K562 (cell line): ENCODE results near the gene NAIF1. TPM values are rescaled to one million over a fixed set of nuclear protein-coding genes. Genes with fewer than 3 reads are reported as not detected.

Experiments used
- CHD1 ChIP-seq: fragments of 200-600 bp; sonication (generic); IDR thresholded peaks from one replicate; pipeline ENCODE4 v1.6.1; 2012; ENCODE audit warnings: mild to moderate bottlenecking, moderate library complexity, low read length, inconsistent platforms
- EWSR1 ChIP-seq: fragments of 450-650 bp; IDR thresholded peaks from 2 replicates; pipeline ENCODE4 v1.6.1; 2018; ENCODE audit warnings: borderline replicate concordance, mild to moderate bottlenecking, low read depth, moderate library complexity; ENCODE audit not compliant: partially characterized antibody
- GTF2A2 ChIP-seq: IDR thresholded peaks from 2 replicates; pipeline ENCODE4 v1.6.1; 2016; ENCODE audit warnings: mild to moderate bottlenecking, missing genetic modification characterization, missing compliant biosample characterization
- HEY1 ChIP-seq: fragments of 250-450 bp; sonication (Bioruptor Pico); IDR thresholded peaks from 2 replicates; pipeline ENCODE4 v1.5.0; 2020; ENCODE audit warnings: mild to moderate bottlenecking, moderate library complexity, borderline replicate concordance
- HIVEP1 ChIP-seq: fragments of 250-450 bp; sonication (Bioruptor Pico); IDR thresholded peaks from 2 replicates; pipeline ENCODE4 v1.4.0; 2020; ENCODE audit warnings: mild to moderate bottlenecking
- HLTF ChIP-seq: fragments of 450-650 bp; IDR thresholded peaks from 2 replicates; pipeline ENCODE4 v1.6.1; 2016
- HMG20B ChIP-seq: fragments of 250-450 bp; sonication (Bioruptor Pico); IDR thresholded peaks from 2 replicates; pipeline ENCODE4 v1.5.0; 2021; ENCODE audit warnings: mild to moderate bottlenecking
- KAT7 ChIP-seq: sonication (generic); formaldehyde crosslinking; IDR thresholded peaks from 2 replicates; pipeline ENCODE4 v1.8.0; 2022; ENCODE audit warnings: missing genetic modification reagents, mild to moderate bottlenecking, borderline replicate concordance
- MAZ ChIP-seq, 2 experiments: fragments of 450-650 bp in 1 of 2; sonication (generic) in 1 of 2; formaldehyde crosslinking; IDR thresholded peaks in 1 of 2; conservative IDR thresholded peaks in 1 of 2; 2 replicates each; pipeline versions ENCODE4 v1.4.0 to v1.5.0; 2020; ENCODE audit warnings: mild to moderate bottlenecking in 1 of 2, missing genetic modification reagents in 1 of 2
- MCM5 ChIP-seq: fragments of 450-650 bp; IDR thresholded peaks from 2 replicates; pipeline ENCODE4 v1.6.1; 2016; ENCODE audit warnings: low read depth
- MECOM ChIP-seq: fragments of 250-450 bp; sonication (Bioruptor Pico); IDR thresholded peaks from 2 replicates; pipeline ENCODE4 v1.8.0; 2022; ENCODE audit warnings: inconsistent platforms
- SIN3A ChIP-seq, 2 experiments: fragments of 150-350 bp in 1 of 2; IDR thresholded peaks; 2 replicates each; pipeline ENCODE4 v1.6.1; 2011 to 2016; ENCODE audit warnings: borderline replicate concordance in 2 of 2, low read depth in 2 of 2, low read length in 2 of 2, mild to moderate bottlenecking in 2 of 2, moderate library complexity in 2 of 2; ENCODE audit not compliant: control insufficient read depth in 1 of 2
- TAF15 ChIP-seq: fragments of 200-400 bp; formaldehyde crosslinking; IDR thresholded peaks from 2 replicates; pipeline ENCODE4 v1.6.1; 2017; ENCODE audit warnings: mild to moderate bottlenecking, low read depth, low read length, moderate library complexity
- TCFL5 ChIP-seq: fragments of 250-450 bp; sonication (Bioruptor Pico); conservative IDR thresholded peaks from 2 replicates; pipeline ENCODE4 v1.6.1; 2021; ENCODE audit warnings: mild to moderate bottlenecking, moderate library complexity, matching md5 sums
- ZBTB12 ChIP-seq: fragments of 250-450 bp; sonication (Bioruptor Pico); IDR thresholded peaks from 2 replicates; pipeline ENCODE4 v1.4.0; 2020
- ZNF12 ChIP-seq: sonication (generic); formaldehyde crosslinking; IDR thresholded peaks from 2 replicates; pipeline ENCODE4 v1.4.0; 2020; ENCODE audit warnings: mild to moderate bottlenecking, missing genetic modification reagents
- ZNF124 ChIP-seq: sonication (generic); formaldehyde crosslinking; IDR thresholded peaks from 2 replicates; pipeline ENCODE4 v1.8.1; 2022; ENCODE audit warnings: missing genetic modification reagents
- ZSCAN32 ChIP-seq: fragments of 450-650 bp; formaldehyde crosslinking; IDR thresholded peaks from 2 replicates; pipeline ENCODE4 v1.4.0; 2020; ENCODE audit warnings: mild to moderate bottlenecking, moderate library complexity
- polyA plus RNA-seq, 8 experiments: library from polyadenylated mRNA; depleted of rRNA in 4 of 8; stranded (reverse) in 5 of 8; unstranded in 3 of 8; fragments of >200 nt; fragmentation: Nextera tagmentation in 2 of 8; fragmentation: Illumina TruSeq in 1 of 8; extraction: Ambion mirVana in 2 of 8; extraction: Trizol in 1 of 8; gene quantifications; 2 replicates each; pipeline versions ENCODE4 v1.2.1 to v1.2.3, GENCODE V29; 2011 to 2014; ENCODE audit warnings: inconsistent platforms in 1 of 8, missing spikeins in 1 of 8
- total RNA-seq, 7 experiments: library from RNA; depleted of rRNA in 6 of 7; stranded (reverse); fragments of >200 nt in 6 of 7; fragmentation: Illumina TruSeq in 2 of 7; extraction: Trizol in 2 of 7; gene quantifications; 2 replicates each; pipeline versions ENCODE4 v1.2.1 to v1.2.3, GENCODE V29; 2011 to 2021; ENCODE audit warnings: low replicate concordance in 1 of 7

NAIF1 gene
- total and polyA plus RNA-seq, 9 of the 15 experiments (the other 6 are each of a cell fraction or from before 2014, with no cell fraction given): 4.8 to 26.6 (median 17.2) TPM

- TF ChIP-seq MAZ (CRISPR knock-in tag; conservative IDR thresholded peaks at IDR 0.05 in 1 of 2, IDR thresholded peaks at IDR 0.05 in 1 of 2) (peak in 1 of 2 experiments; percentile 34; a peak in 1 of 4 replicates), MECOM (CRISPR knock-in tag) (0 out of 2 replicates have a peak, but pooled peaks have one; percentile 32), KAT7 (CRISPR knock-in tag) (peak; percentile 40; the same call in 1 of the 2 replicates), SIN3A (IDR thresholded peaks at IDR 0.05; ENCODE audit: borderline replicate concordance in 2 of 2, control insufficient read depth in 1 of 2, low read depth in 2 of 2, low read length in 2 of 2) (peak in 1 of 2 experiments; percentile 68; a peak in 1 of 4 replicates), GTF2A2 (tag) (peak; percentile 58; the same call in 1 of the 2 replicates), ZNF12 (no peak), TCFL5 (CRISPR knock-in tag) (no peak), HMG20B (CRISPR knock-in tag) (no peak), ZBTB12 (CRISPR knock-in tag) (no peak), EWSR1 (no peak), HLTF (0 out of 2 replicates have a peak, but pooled peaks have one; percentile 10), HEY1 (CRISPR knock-in tag) (no peak), HIVEP1 (0 out of 2 replicates have a peak, but pooled peaks have one; percentile 63), CHD1 (peak; percentile 24), ZSCAN32 (CRISPR knock-in tag) (no peak), TAF15 (no peak), ZNF124 (CRISPR knock-in tag) (no peak), MCM5 (no peak)
These were observed 1.0 kb downstream of the NAIF1 start (continued) for GRCh38 chr9:128065907-128066712.
